Activated CD4-positive, alpha-beta T cell treated with anti-CD3 and anti-CD28 coated beads, Interleukin-2, amount 10 ng/mL, durations not matched to agents 7 days and 5 days (primary cell): Measurements from ENCODE around the gene CIB2. TPM values are rescaled to one million over a fixed set of nuclear protein-coding genes. Genes with fewer than 3 reads are reported as not detected.
A peak's percentile ranks its signal among the peaks of the same experiment; 100 is the strongest.

Source experiments
- CTCF ChIA-PET: fragments of 350-600 bp; sonication (Branson Sonifier 250); formaldehyde crosslinking; loops from one replicate; lab custom pipeline; 2021; ENCODE audit warnings: antibody characterized with exemption; lab: Charles Lee
- POLR2A ChIA-PET: fragments of 350-600 bp; sonication (Branson Sonifier 250); formaldehyde crosslinking; loops from one replicate; lab custom pipeline; 2021; ENCODE audit warnings: antibody characterized with exemption; lab: Charles Lee
- DNase-seq: peaks from one replicate; pipeline ENCODE4 v3.0.0-alpha.2; 2020
- H3K27ac Mint-ChIP-seq: one replicate; pipeline ENCODE4 v1.8.0; 2021; ENCODE audit warnings: mild to moderate bottlenecking, moderate library complexity, mixed read lengths
- H3K27me3 Mint-ChIP-seq: one replicate; pipeline ENCODE4 v1.8.0; 2021; ENCODE audit warnings: mixed read lengths
- H3K36me3 Mint-ChIP-seq: one replicate; pipeline ENCODE4 v1.8.0; 2021; ENCODE audit warnings: low read depth, mixed read lengths
- H3K4me1 Mint-ChIP-seq: one replicate; pipeline ENCODE4 v1.8.0; 2021; ENCODE audit warnings: mixed read lengths
- H3K4me3 Mint-ChIP-seq: one replicate; pipeline ENCODE4 v1.8.0; 2021; ENCODE audit warnings: mild to moderate bottlenecking, moderate library complexity, mixed read lengths
- H3K9me3 Mint-ChIP-seq: one replicate; pipeline ENCODE4 v1.8.0; 2021; ENCODE audit warnings: mixed read lengths
- total RNA-seq, 2 experiments: library from RNA; stranded (reverse); gene quantifications; one replicate each; pipeline ENCODE4 v1.2.3, GENCODE V29; 2021

The CIB2 gene
- total RNA-seq, 2 experiments from 2014 or later: 0.44 to 0.55 TPM

- ChIA-PET CTCF (interaction anchor here (0.9 to 9.0 kb wide), 4 partner anchors 9 to 31 kb away, joined by 3 to 73 read pairs (median 4); no protein-coding TSS in a partner anchor), POLR2A (no interaction called here)
- Mint-ChIP-seq H3K4me1 (peaks cover 11% of the 10 kb centered on the region), H3K27me3 (no peaks in the 10 kb centered on the region), H3K4me3 (peak overlapping the region; percentile 45), H3K36me3 (peaks cover 10% of the 10 kb centered on the region), H3K9me3 (no peaks in the 10 kb centered on the region), H3K27ac (no peak overlapping the region)
- DNase-seq: no peak
Measured at GRCh38 chr15:78065973-78066946, 65.0 kb downstream of the CIB2 start.

DNA sequence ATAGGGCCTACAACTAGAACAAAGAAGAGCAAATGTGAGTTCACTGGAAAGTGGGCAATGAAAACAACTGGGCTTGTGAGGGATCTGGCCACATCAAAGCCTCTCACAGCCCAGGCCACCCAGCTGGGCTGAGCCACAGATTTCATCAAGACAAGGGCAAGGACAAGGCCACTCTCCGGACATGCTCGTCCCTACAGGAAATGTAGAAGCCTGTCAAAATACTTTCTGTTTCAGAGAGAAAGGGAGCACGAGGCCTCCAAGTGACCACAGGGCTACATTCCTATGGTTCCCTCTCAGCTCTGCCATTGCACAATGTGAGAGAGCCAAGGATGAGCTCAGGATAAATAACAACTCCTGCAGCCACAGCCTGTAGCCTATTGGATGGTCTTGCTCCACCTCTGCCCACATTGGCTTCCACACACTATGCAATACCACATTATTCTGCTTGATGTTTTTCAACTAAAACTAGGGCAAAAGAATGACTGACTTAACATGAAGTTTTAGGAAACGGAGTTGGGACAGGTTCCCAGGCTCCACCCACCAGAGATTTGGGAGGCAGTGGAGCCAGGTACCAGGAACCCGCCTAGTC lies 65.9 kb downstream of the CIB2 start:
- CTCF ChIA-PET: interaction anchor here (0.9 to 9.0 kb wide), 2 partner anchors 13 to 30 kb away, joined by 3 to 73 read pairs; no protein-coding TSS in a partner anchor
- no peaks in the 10 kb centered on the region for H3K9me3 Mint-ChIP-seq
- no peak for DNase-seq
- peaks cover 9% of the 10 kb centered on the region for H3K36me3 Mint-ChIP-seq
- H3K27ac Mint-ChIP-seq: no peak overlapping the region
- peaks cover 11% of the 10 kb centered on the region for H3K4me1 Mint-ChIP-seq
- no peaks in the 10 kb centered on the region for H3K27me3 Mint-ChIP-seq
- H3K4me3 Mint-ChIP-seq: peak overlapping the region; percentile 45
- POLR2A ChIA-PET: no interaction called here

- Mint-ChIP-seq H3K36me3 (peaks cover 7% of the 10 kb centered on the region), H3K27me3 (no peaks in the 10 kb centered on the region), H3K4me1 (peaks cover 19% of the 10 kb centered on the region), H3K9me3 (no peaks in the 10 kb centered on the region), H3K4me3 (no peak overlapping the region), H3K27ac (no peak overlapping the region)
- POLR2A ChIA-PET: no interaction called here
- CTCF ChIA-PET: no interaction called here
- DNase-seq: no peak
Measured at GRCh38 chr15:78064544-78064943, 66.7 kb downstream of the CIB2 start.

- no peak for DNase-seq
- H3K4me1 Mint-ChIP-seq: peaks cover 25% of the 10 kb centered on the region
- peaks cover 8% of the 10 kb centered on the region for H3K36me3 Mint-ChIP-seq
- no peaks in the 10 kb centered on the region for H3K9me3 Mint-ChIP-seq
- POLR2A ChIA-PET: no interaction called here
- H3K4me3 Mint-ChIP-seq: no peak overlapping the region
- CTCF ChIA-PET: interaction anchor here (3.0 kb wide), 1 partner anchor 13 kb away, joined by 20 read pairs; no protein-coding TSS in a partner anchor
- no peak overlapping the region for H3K27ac Mint-ChIP-seq
- H3K27me3 Mint-ChIP-seq: no peaks in the 10 kb centered on the region
Measured at GRCh38 chr15:78063970-78064385, 67.3 kb downstream of the CIB2 start.

DNA sequence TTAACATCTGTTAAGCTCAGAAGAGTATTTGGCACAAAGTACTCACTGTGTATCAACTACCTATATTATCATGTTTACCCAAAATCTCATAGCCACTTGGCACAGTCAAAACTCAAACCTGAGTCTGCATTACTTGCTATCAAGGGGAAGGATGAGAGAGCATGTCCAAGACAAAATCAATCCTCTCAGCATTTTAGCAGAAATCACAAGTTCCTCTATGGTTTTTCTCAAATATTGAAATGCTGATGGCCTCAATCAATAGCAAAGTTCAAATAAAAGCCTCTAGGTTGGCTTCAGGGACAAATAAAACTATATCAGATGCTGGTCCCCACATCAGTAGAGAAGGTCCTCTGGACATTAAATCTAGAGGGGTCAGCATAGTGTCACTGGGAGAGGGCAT lies 68.0 kb downstream of the CIB2 start:
- Mint-ChIP-seq H3K4me1 (peaks cover 32% of the 10 kb centered on the region), H3K36me3 (peaks cover 8% of the 10 kb centered on the region), H3K27ac (peak overlapping the region; percentile 55), H3K27me3 (no peaks in the 10 kb centered on the region), H3K4me3 (no peak overlapping the region), H3K9me3 (no peaks in the 10 kb centered on the region)
- DNase-seq: no peak
- POLR2A ChIA-PET: no interaction called here
- CTCF ChIA-PET: interaction anchor here (0.9 to 3.0 kb wide), 5 partner anchors 8 to 205 kb away, joined by 4 to 20 read pairs (median 6); no protein-coding TSS in a partner anchor

GRCh38 chr15:78061963-78062427 lies 69.2 kb downstream of the CIB2 start:
- POLR2A ChIA-PET: no interaction called here
- H3K4me3 Mint-ChIP-seq: peak overlapping the region; percentile 67
- H3K27ac Mint-ChIP-seq: peak overlapping the region; percentile 92
- H3K36me3 Mint-ChIP-seq: peaks cover 8% of the 10 kb centered on the region
- no peaks in the 10 kb centered on the region for H3K9me3 Mint-ChIP-seq
- H3K27me3 Mint-ChIP-seq: no peaks in the 10 kb centered on the region
- peaks cover 44% of the 10 kb centered on the region for H3K4me1 Mint-ChIP-seq
- CTCF ChIA-PET: interaction anchor here (0.8 to 3.0 kb wide), 9 partner anchors 9 to 39 kb away, joined by 3 to 20 read pairs (median 4); no protein-coding TSS in a partner anchor
- DNase-seq: peak; percentile 67

DNA sequence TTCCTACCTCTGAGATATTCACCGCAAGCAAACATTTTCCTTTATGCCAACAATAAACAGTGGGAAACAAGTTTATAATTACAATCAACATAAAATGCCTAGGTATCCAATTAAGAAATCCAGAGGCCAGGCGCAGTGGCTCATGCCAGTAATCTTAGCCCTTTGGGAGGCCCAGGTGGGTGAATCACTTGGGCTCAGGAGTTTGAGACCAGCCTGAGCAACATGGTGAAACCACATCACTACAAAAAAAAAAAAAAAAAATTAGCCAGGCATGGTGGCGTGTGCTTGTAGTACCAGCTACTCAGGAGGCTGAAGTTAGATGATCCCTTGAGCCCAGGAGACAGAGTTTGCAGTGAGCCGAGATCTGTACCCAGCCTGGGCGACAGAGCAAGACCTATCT lies 71.0 kb downstream of the CIB2 start:
- Mint-ChIP-seq H3K4me3 (no peak overlapping the region), H3K36me3 (peaks cover 17% of the 10 kb centered on the region), H3K27ac (peak overlapping the region; percentile 58), H3K27me3 (no peaks in the 10 kb centered on the region), H3K9me3 (no peaks in the 10 kb centered on the region), H3K4me1 (peaks cover 61% of the 10 kb centered on the region)
- CTCF ChIA-PET: interaction anchor here (0.7 to 3.0 kb wide), 6 partner anchors 10 to 401 kb away, joined by 3 to 20 read pairs (median 4); no protein-coding TSS in a partner anchor
- POLR2A ChIA-PET: interaction anchor here (0.6 kb wide), 1 partner anchor 15 kb away, joined by 4 read pairs; no protein-coding TSS in a partner anchor
- no peak for DNase-seq

- POLR2A ChIA-PET: no interaction called here
- CTCF ChIA-PET: interaction anchor here (0.7 to 3.0 kb wide), 10 partner anchors 9 to 83 kb away, joined by 3 to 20 read pairs (median 4); no protein-coding TSS in a partner anchor
- Mint-ChIP-seq H3K9me3 (no peaks in the 10 kb centered on the region), H3K4me3 (no peak overlapping the region), H3K27ac (peak overlapping the region; percentile 76), H3K36me3 (peaks cover 21% of the 10 kb centered on the region), H3K27me3 (no peaks in the 10 kb centered on the region), H3K4me1 (peaks cover 71% of the 10 kb centered on the region)
- no peak for DNase-seq
Measured at GRCh38 chr15:78059110-78059839, 72.0 kb downstream of the CIB2 start.

DNA sequence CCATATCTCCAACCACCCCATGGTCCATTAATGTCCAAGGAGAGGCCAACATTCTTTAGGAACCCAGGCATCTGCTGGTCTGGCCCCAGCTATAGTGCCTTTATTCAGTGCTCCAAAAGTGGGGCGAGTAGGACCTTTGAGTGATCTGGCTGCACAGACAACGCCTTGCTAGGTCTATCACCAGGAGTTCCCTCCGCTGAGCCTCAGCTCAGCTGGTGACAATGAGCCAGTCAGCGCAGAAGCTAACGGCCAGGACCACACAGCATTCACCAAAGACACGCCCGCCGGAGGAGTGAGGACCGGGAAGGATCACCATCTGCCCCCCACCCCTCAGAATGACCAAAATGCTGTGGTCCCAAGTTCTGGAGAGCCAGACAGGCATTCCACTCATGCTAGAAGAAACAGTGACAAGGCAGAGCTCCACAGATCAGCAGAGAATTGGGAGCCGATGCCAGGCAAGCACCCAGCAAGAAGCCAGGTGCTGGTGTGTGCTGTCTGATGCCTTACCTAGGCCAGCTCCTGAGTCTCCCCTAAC lies 72.8 kb downstream of the CIB2 start:
- Mint-ChIP-seq H3K36me3 (peaks cover 28% of the 10 kb centered on the region), H3K27ac (peak overlapping the region; percentile 76), H3K4me1 (peaks cover 78% of the 10 kb centered on the region), H3K4me3 (no peak overlapping the region), H3K27me3 (no peaks in the 10 kb centered on the region), H3K9me3 (no peaks in the 10 kb centered on the region)
- no peak for DNase-seq
- CTCF ChIA-PET: interaction anchor here (0.7 to 3.0 kb wide), 7 partner anchors 8 to 82 kb away, joined by 3 to 20 read pairs (median 4); no protein-coding TSS in a partner anchor
- POLR2A ChIA-PET: no interaction called here

DNA sequence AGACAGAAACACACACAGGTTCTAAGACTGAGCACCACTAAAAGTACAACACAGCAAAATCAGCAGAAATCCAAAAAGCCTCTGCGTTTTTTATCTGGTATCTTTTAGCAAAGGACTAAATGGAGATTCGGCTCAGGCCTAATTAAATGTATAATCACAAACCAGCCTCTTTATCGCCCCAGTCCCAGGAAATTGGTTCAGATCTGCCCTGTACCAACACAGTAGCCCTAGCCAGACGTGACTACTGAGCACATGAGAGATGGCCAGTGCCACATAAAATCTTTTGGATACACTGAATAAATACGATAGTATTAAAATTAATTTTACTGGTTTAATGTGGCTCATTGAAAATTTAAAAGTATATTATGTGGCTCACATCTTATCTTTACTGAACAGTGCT lies 73.4 kb downstream of the CIB2 start:
- Mint-ChIP-seq H3K4me3 (no peak overlapping the region), H3K4me1 (peaks cover 84% of the 10 kb centered on the region), H3K27ac (peak overlapping the region; percentile 55), H3K27me3 (no peaks in the 10 kb centered on the region), H3K36me3 (peaks cover 34% of the 10 kb centered on the region), H3K9me3 (no peaks in the 10 kb centered on the region)
- no peak for DNase-seq
- POLR2A ChIA-PET: no interaction called here
- CTCF ChIA-PET: interaction anchor here (0.6 to 3.0 kb wide), 7 partner anchors 8 to 557 kb away, joined by 3 to 20 read pairs (median 4); no protein-coding TSS in a partner anchor

GRCh38 chr15:78056714-78057269 lies 74.5 kb downstream of the CIB2 start:
- Mint-ChIP-seq H3K36me3 (peaks cover 44% of the 10 kb centered on the region), H3K4me1 (peaks cover 88% of the 10 kb centered on the region), H3K4me3 (peak overlapping the region; percentile 50), H3K9me3 (no peaks in the 10 kb centered on the region), H3K27ac (peak overlapping the region; percentile 77), H3K27me3 (no peaks in the 10 kb centered on the region)
- POLR2A ChIA-PET: no interaction called here
- CTCF ChIA-PET: interaction anchor here (0.6 to 1.5 kb wide), 11 partner anchors 9 to 378 kb away, joined by 3 to 4 read pairs (median 3); partner anchors contain the start of gene SH2D7
- no peak for DNase-seq
